HepG2 (cell line): ENCODE data around the gene GRM4. TPM values are rescaled to one million over a fixed set of nuclear protein-coding genes. Genes with fewer than 3 reads are reported as not detected.

Experiments
- ATAC-seq: fragments of 200-7000 bp; cut with Tn5 transposase; 3 replicates; pipeline ENCODE4 v1.9.1; 2020; ENCODE audit warnings: mild to moderate bottlenecking, moderate library complexity
- BruUV-seq: library from RNA; stranded (reverse); fragments of 400-500 nt; replicated peaks from 2 replicates; lab custom pipeline; 2021; lab: Mats Ljungman, UMichigan
- CTCF ChIA-PET: fragments of 300-600 bp; formaldehyde crosslinking; extraction: SDS; loops from one replicate; lab custom pipeline; 2021; ENCODE audit warnings: low total read pairs, inconsistent platforms, low intra/inter-chr PET ratio; lab: Yijun Ruan, JAX
- POLR2A ChIA-PET: fragments of 350-600 bp; sonication (Branson Sonifier 250); formaldehyde crosslinking; loops from one replicate; lab custom pipeline; 2020; ENCODE audit warnings: antibody characterized with exemption, inconsistent platforms; lab: Yijun Ruan, JAX
- DNase-seq: peaks from one replicate; pipeline ENCODE4 v3.0.0-alpha.2; 2015; ENCODE audit warnings: low spot score
- FAIRE-seq: peaks from 3 replicates; lab custom pipeline; 2011; peaks lifted over from hg19 to GRCh38; lab: Jason Lieb, UNC
- H2AFZ ChIP-seq: one replicate; pipeline ENCODE4 v1.6.1; 2011; ENCODE audit warnings: low read length, inconsistent platforms
- H3K27ac ChIP-seq: fragments of 300-600 bp; 3 replicates; pipeline ENCODE4 v1.8.0; 2011; ENCODE audit warnings: mixed run types, mild to moderate bottlenecking, mixed read lengths, low read length, inconsistent platforms; ENCODE audit not compliant: insufficient read depth; ENCODE audit errors: extremely low read length
- H3K27me3 ChIP-seq, 2 experiments: fragments of 200-600 bp in 1 of 2; 2 replicates in 1 of 2; 3 replicates in 1 of 2; pipeline versions ENCODE4 v1.6.0 to v1.8.0; 2011; ENCODE audit warnings: low read length in 2 of 2, mild to moderate bottlenecking in 2 of 2, moderate library complexity in 2 of 2, inconsistent platforms in 1 of 2; ENCODE audit not compliant: insufficient read depth in 2 of 2, control insufficient read depth in 1 of 2
- H3K36me3 ChIP-seq, 2 experiments: fragments of 200-600 bp in 1 of 2; replicated peaks in 1 of 2; 2 replicates in 1 of 2; 3 replicates in 1 of 2; pipeline versions ENCODE4 v1.5.1 to v1.8.0; 2011; ENCODE audit warnings: low read length in 2 of 2, inconsistent platforms in 1 of 2; ENCODE audit not compliant: insufficient read depth in 2 of 2, control insufficient read depth in 1 of 2
- H3K4me1 ChIP-seq: 2 replicates; pipeline ENCODE4 v1.5.1; 2012; ENCODE audit warnings: low read length, inconsistent platforms; ENCODE audit not compliant: insufficient read depth
- H3K4me2 ChIP-seq: 2 replicates; pipeline ENCODE4 v1.6.0; 2011; ENCODE audit warnings: low read depth, low read length, inconsistent platforms
- H3K4me3 ChIP-seq, 3 experiments: fragments of 200-600 bp in 1 of 3; sonication (generic), shearing (Covaris generic) in 1 of 3; replicated peaks in 1 of 3; 2 replicates each; pipeline ENCODE4 v1.5.1; 2011 to 2016; ENCODE audit warnings: low read length in 3 of 3, inconsistent platforms in 2 of 3, low read depth in 2 of 3, mild to moderate bottlenecking in 2 of 3, control low read depth in 1 of 3, mixed read lengths in 1 of 3; ENCODE audit not compliant: insufficient read depth in 1 of 3
- H3K79me2 ChIP-seq: one replicate; pipeline ENCODE4 v1.6.1; 2011; ENCODE audit warnings: low read length, inconsistent platforms; ENCODE audit not compliant: insufficient read depth
- H3K9ac ChIP-seq: 2 replicates; pipeline ENCODE4 v1.6.0; 2011; ENCODE audit warnings: mild to moderate bottlenecking, low read depth, low read length, inconsistent platforms; ENCODE audit not compliant: insufficient read depth
- H3K9me3 ChIP-seq: 2 replicates; pipeline ENCODE4 v1.5.1; 2012; ENCODE audit warnings: mild to moderate bottlenecking, low read length
- H4K20me1 ChIP-seq: 2 replicates; pipeline ENCODE4 v1.6.0; 2011; ENCODE audit warnings: inconsistent platforms, mild to moderate bottlenecking, low read length, moderate library complexity; ENCODE audit not compliant: insufficient read depth
- ARNT ChIP-seq: fragments of 450-650 bp; IDR thresholded peaks from 2 replicates; pipeline ENCODE4 v1.6.1; 2017
- EEA1 ChIP-seq: sonication (generic); formaldehyde crosslinking; IDR thresholded peaks from 2 replicates; pipeline ENCODE4 v1.5.1; 2020; ENCODE audit warnings: mild to moderate bottlenecking, missing genetic modification reagents, borderline replicate concordance
- IRF2 ChIP-seq: IDR thresholded peaks from 2 replicates; pipeline ENCODE4 v1.6.1; 2018; ENCODE audit warnings: missing genetic modification reagents, missing compliant biosample characterization
- MIER2 ChIP-seq: IDR thresholded peaks from 2 replicates; pipeline ENCODE4 v1.6.1; 2016; ENCODE audit warnings: missing biosample characterization, missing genetic modification reagents
- PPARG ChIP-seq: conservative IDR thresholded peaks from 2 replicates; pipeline ENCODE4 v1.6.1; 2016; ENCODE audit warnings: missing biosample characterization, missing genetic modification reagents
- RBM39 ChIP-seq: fragments of 200-400 bp; formaldehyde crosslinking; IDR thresholded peaks from one replicate; pipeline ENCODE4 v1.6.1; 2018; ENCODE audit warnings: antibody characterized with exemption, mild to moderate bottlenecking, low read depth, low read length; ENCODE audit not compliant: poor library complexity, severe bottlenecking
- REXO4 ChIP-seq: sonication (generic); formaldehyde crosslinking; IDR thresholded peaks from 2 replicates; pipeline ENCODE4 v1.8.0; 2022; ENCODE audit warnings: missing genetic modification reagents, mild to moderate bottlenecking, borderline replicate concordance
- SAFB2 ChIP-seq: sonication (generic); formaldehyde crosslinking; IDR thresholded peaks from 2 replicates; pipeline ENCODE4 v1.5.1; 2020; ENCODE audit warnings: missing genetic modification reagents, low read depth, mild to moderate bottlenecking, borderline replicate concordance
- TFAP4 ChIP-seq: sonication (generic); IDR thresholded peaks from 2 replicates; pipeline ENCODE4 v1.6.1; 2016; ENCODE audit warnings: low read depth, borderline replicate concordance
- TRAFD1 ChIP-seq: sonication (generic); formaldehyde crosslinking; IDR thresholded peaks from 2 replicates; pipeline ENCODE4 v1.5.1; 2020; ENCODE audit warnings: missing genetic modification reagents, mild to moderate bottlenecking, borderline replicate concordance
- ZFP36 ChIP-seq: fragments of 150-350 bp; IDR thresholded peaks from 2 replicates; pipeline ENCODE4 v1.6.1; 2018; ENCODE audit warnings: borderline replicate concordance, low read length, low read depth; ENCODE audit not compliant: partially characterized antibody
- ZNF501 ChIP-seq: sonication (generic); formaldehyde crosslinking; IDR thresholded peaks from 2 replicates; pipeline ENCODE4 v1.5.1; 2020; ENCODE audit warnings: mild to moderate bottlenecking, moderate library complexity, missing genetic modification reagents
- ZNF775 ChIP-seq: sonication (generic); formaldehyde crosslinking; IDR thresholded peaks from 2 replicates; pipeline ENCODE4 v1.4.0; 2020; ENCODE audit warnings: missing genetic modification reagents, mild to moderate bottlenecking, moderate library complexity, borderline replicate concordance
- ZNF792 ChIP-seq: IDR thresholded peaks from 2 replicates; pipeline ENCODE4 v1.6.1; 2016
- ZSCAN20 ChIP-seq: sonication (generic); formaldehyde crosslinking; IDR thresholded peaks from 2 replicates; pipeline ENCODE4 v1.4.0; 2020; ENCODE audit warnings: missing genetic modification reagents, mild to moderate bottlenecking, borderline replicate concordance
- WGBS: methylation state at CpG from one replicate; pipeline ENCODE4 v1.1.6; 2017; ENCODE audit warnings: low lambda C conversion rate; 5-methylcytosine and 5-hydroxymethylcytosine counted together
- in situ Hi-C: cut with HindIII; loops from 2 replicates; pipeline ENCODE4 v1.10.0; 2017; ENCODE audit warnings: low pct_unique_long_range_greater_than_20kb; ENCODE audit not compliant: extremely low pct_ligation_motif_present
- intact Hi-C: fragments of 100-400 bp; cut with micrococcal nuclease; formaldehyde crosslinking; loops from one replicate; pipeline ENCODE4 v1.10.0; 2022; ENCODE audit not compliant: unreplicated experiment
- polyA plus RNA-seq, 8 experiments: library from polyadenylated mRNA; depleted of rRNA in 3 of 8; stranded (reverse) in 7 of 8; unstranded in 1 of 8; fragments of >200 nt; fragmentation: Illumina TruSeq in 4 of 8; extraction: Trizol in 4 of 8; gene quantifications; 2 replicates each; pipeline versions ENCODE4 v1.2.1 to v1.2.3, GENCODE V29; 2011 to 2016; ENCODE audit warnings: low read depth in 4 of 8, missing spikeins in 1 of 8, mixed read lengths in 1 of 8; ENCODE audit not compliant: insufficient read depth in 1 of 8
- total RNA-seq, 5 experiments: library from RNA; depleted of rRNA; stranded (reverse); fragments of >200 nt; fragmentation: Illumina TruSeq; extraction: Trizol; gene quantifications; 2 replicates each; pipeline ENCODE4 v1.2.3, GENCODE V29; 2016; ENCODE audit warnings: low read depth in 1 of 5

GRM4 gene
- total and polyA plus RNA-seq, 2 of the 13 experiments (the other 11 are each of a cell fraction or from before 2014, with no cell fraction given), result not detected

GRCh38 chr6:33974030-33974429 lies 171.9 kb downstream of the GRM4 start:
- H3K4me1 ChIP-seq, result no peaks in the 10 kb centered on the region
- POLR2A ChIA-PET, result no interaction called here
- intact Hi-C loops, result no loop called here

More at GRCh38 chr6:33974030-33974429, 171.9 kb downstream of the GRM4 start:
- no peaks in the 10 kb centered on the region for H3K9me3 ChIP-seq
- WGBS, result 2% methylated on average over 4 of the region's 4 CpGs
- no peak overlapping the region for H3K4me3 ChIP-seq
- no peaks in the 10 kb centered on the region for H3K79me2 ChIP-seq
- no peak overlapping the region for H3K9ac ChIP-seq
- no peak overlapping the region for H3K27ac ChIP-seq
- peaks cover 6 to 42% of the 10 kb centered on the region in 2 experiments; a peak in 4 of 5 replicates for H3K27me3 ChIP-seq
- in situ Hi-C loops, result no loop called here
- no peak overlapping the region for H2AFZ ChIP-seq
- DNase-seq (no peak), FAIRE-seq (no peak)
- no TSS peak for BruUV-seq
- no peak for TF ChIP-seq IRF2 (CRISPR knock-in tag)
- TF ChIP-seq ZFP36, result no peak
- no peak for TF ChIP-seq TFAP4
- no peak for TF ChIP-seq PPARG
- TF ChIP-seq REXO4, result no peak
- TF ChIP-seq ARNT, result no peak
- TF ChIP-seq TRAFD1, result no peak
- no peak for TF ChIP-seq MIER2
- TF ChIP-seq EEA1 (CRISPR knock-in tag), result no peak
- TF ChIP-seq SAFB2 (CRISPR knock-in tag), result no peak
- TF ChIP-seq ZNF792 (CRISPR knock-in tag), result no peak
- no peak for TF ChIP-seq ZNF775 (CRISPR knock-in tag)
- no peak for TF ChIP-seq ZNF501
- TF ChIP-seq ZSCAN20 (CRISPR knock-in tag), result no peak
- no peak for TF ChIP-seq RBM39
- TF ChIP-seq, all 625 proteins: peak for 0
- CTCF ChIA-PET, result no interaction called here
- ATAC-seq, result no peak
- no peaks in the 10 kb centered on the region; the same call in 1 of the 2 replicates for H4K20me1 ChIP-seq
- H3K4me2 ChIP-seq, result no peak overlapping the region
- no peaks in the 10 kb centered on the region for H3K36me3 ChIP-seq
